Measurements from ENCODE around the gene IL36RN. TPM values are rescaled to one million over a fixed set of nuclear protein-coding genes. Genes with fewer than 3 reads are reported as not detected.

IL36RN gene
- total RNA-seq (not detected), polyA plus RNA-seq (not detected)
- long read RNA-seq, donor 1 = 0 reads
- long read RNA-seq, donor 2 = 0 reads
- long read RNA-seq, donor 3 = 0 reads

- Histone ChIP-seq H3K4me1 (ENCODE audit: insufficient read depth) (no peaks in the 10 kb centered on the region), H3K27me3 (no peaks in the 10 kb centered on the region), H3K4me3 (no peak within 1 kb of the TSS), H3K9me3 (no peaks in the 10 kb centered on the region), H3K27ac (no peak within 1 kb of the TSS), H3K36me3 (no peaks in the 10 kb centered on the region)
- WGBS, 3 donors = 61 to 70% (median 66%) methylated on average over 15 of the region's 15 CpGs
- TF ChIP-seq CTCF (IDR thresholded peaks at IDR 0.05) = no peak
- TF ChIP-seq EP300 (IDR thresholded peaks at IDR 0.05) = no peak
- no peak for TF ChIP-seq POLR2A (IDR thresholded peaks at IDR 0.05)
- DNase-seq = no peak
- intact Hi-C loops (cut with DNase I) = no loop called here
Measured at GRCh38 chr2:113058998-113059960, at the start of gene IL36RN. TSS of gene IL36RN (plus strand) at chr2:113059198. CDS start at chr2:113059439, 241 bp downstream.

GRCh38 chr2:113009622-113010021 is 49.4 kb upstream of the IL36RN start:
- H3K27ac ChIP-seq = no peak overlapping the region
- H3K9me3 ChIP-seq = no peaks in the 10 kb centered on the region
- DNase-seq = no peak
- no peaks in the 10 kb centered on the region for H3K36me3 ChIP-seq
- no peaks in the 10 kb centered on the region for H3K27me3 ChIP-seq
- intact Hi-C loops (cut with DNase I) = no loop called here
- no peak for TF ChIP-seq CTCF (IDR thresholded peaks at IDR 0.05)
- no peak for TF ChIP-seq EP300 (IDR thresholded peaks at IDR 0.05)
- TF ChIP-seq POLR2A (IDR thresholded peaks at IDR 0.05) = no peak
- no peaks in the 10 kb centered on the region for H3K4me1 ChIP-seq (ENCODE audit: insufficient read depth)
- 55 to 74% (median 65%) methylated on average over 1 of the region's 1 CpG for WGBS, 3 donors
- H3K4me3 ChIP-seq = no peak overlapping the region

- Histone ChIP-seq H3K27ac (no peak overlapping the region), H3K4me1 (ENCODE audit: insufficient read depth) (no peaks in the 10 kb centered on the region), H3K27me3 (no peaks in the 10 kb centered on the region), H3K36me3 (no peaks in the 10 kb centered on the region), H3K9me3 (no peaks in the 10 kb centered on the region), H3K4me3 (no peak overlapping the region)
- intact Hi-C loops (cut with DNase I) = no loop called here
- DNase-seq = no peak
- no peak for TF ChIP-seq POLR2A (IDR thresholded peaks at IDR 0.05)
- no peak for TF ChIP-seq CTCF (IDR thresholded peaks at IDR 0.05)
- TF ChIP-seq EP300 (IDR thresholded peaks at IDR 0.05) = no peak
- WGBS, 3 donors = 48 to 51% (median 51%) methylated on average over 2 of the region's 2 CpGs
Measured at GRCh38 chr2:113010088-113010487, 48.9 kb upstream of the IL36RN start.

- intact Hi-C loops (cut with DNase I) = no loop called here
- no peak for DNase-seq
- TF ChIP-seq CTCF (IDR thresholded peaks at IDR 0.05) = no peak
- no peak for TF ChIP-seq EP300 (IDR thresholded peaks at IDR 0.05)
- TF ChIP-seq POLR2A (IDR thresholded peaks at IDR 0.05) = no peak
- Histone ChIP-seq H3K27ac (no peak overlapping the region), H3K4me3 (no peak overlapping the region), H3K36me3 (no peaks in the 10 kb centered on the region), H3K9me3 (no peaks in the 10 kb centered on the region), H3K4me1 (ENCODE audit: insufficient read depth) (no peaks in the 10 kb centered on the region), H3K27me3 (no peaks in the 10 kb centered on the region)
- 84 to 92% (median 91%) methylated on average over 1 of the region's 1 CpG for WGBS, 3 donors
Measured at GRCh38 chr2:113011108-113011507, 47.9 kb upstream of the IL36RN start.

All from ovary (tissue), 10 donors.